Stimulated activated CD4-positive, alpha-beta T cell treated with anti-CD3 and anti-CD28 coated beads, TNF-alpha, amount 100 ng/mL, for 4 hours (primary cell): ENCODE results near the gene SLC6A7.

ENCODE experiments used
- DNase-seq, 3 experiments: peaks; one replicate each; pipeline ENCODE4 v3.0.0-alpha.2; 2020; ENCODE audit warnings: low read depth in 3 of 3

Gene SLC6A7

DNA sequence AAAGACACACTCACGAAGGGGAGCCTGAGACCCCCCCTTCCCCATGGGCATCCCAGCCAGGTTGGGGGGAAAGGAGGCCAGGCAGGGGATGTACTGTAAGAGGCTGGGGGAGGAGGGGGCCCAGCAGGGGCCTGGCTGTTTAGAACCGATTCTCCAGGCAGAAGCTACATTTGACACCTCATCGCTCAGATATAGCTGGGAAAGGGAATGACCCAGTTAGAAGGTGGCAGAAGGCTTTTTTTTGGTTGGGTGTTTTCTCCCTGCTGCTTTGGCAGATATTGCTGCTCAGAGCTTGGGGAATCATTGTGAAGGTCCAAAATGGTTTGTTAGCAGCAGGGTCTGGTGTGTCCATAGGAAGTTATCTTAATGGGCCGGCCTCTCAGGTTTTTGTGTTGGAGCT is 17.3 kb upstream of the SLC6A7 start:
- DNase-seq, result no peak

- no peak for DNase-seq
Observed at GRCh38 chr5:150173161-150173560, 16.7 kb upstream of the SLC6A7 start.

GRCh38 chr5:150174285-150174684 is 15.6 kb upstream of the SLC6A7 start:
- DNase-seq, result no peak

- DNase-seq, result no peak
Observed at GRCh38 chr5:150175076-150175475, 14.8 kb upstream of the SLC6A7 start.

- no peak for DNase-seq
Observed at GRCh38 chr5:150175536-150175935, 14.3 kb upstream of the SLC6A7 start.

DNA sequence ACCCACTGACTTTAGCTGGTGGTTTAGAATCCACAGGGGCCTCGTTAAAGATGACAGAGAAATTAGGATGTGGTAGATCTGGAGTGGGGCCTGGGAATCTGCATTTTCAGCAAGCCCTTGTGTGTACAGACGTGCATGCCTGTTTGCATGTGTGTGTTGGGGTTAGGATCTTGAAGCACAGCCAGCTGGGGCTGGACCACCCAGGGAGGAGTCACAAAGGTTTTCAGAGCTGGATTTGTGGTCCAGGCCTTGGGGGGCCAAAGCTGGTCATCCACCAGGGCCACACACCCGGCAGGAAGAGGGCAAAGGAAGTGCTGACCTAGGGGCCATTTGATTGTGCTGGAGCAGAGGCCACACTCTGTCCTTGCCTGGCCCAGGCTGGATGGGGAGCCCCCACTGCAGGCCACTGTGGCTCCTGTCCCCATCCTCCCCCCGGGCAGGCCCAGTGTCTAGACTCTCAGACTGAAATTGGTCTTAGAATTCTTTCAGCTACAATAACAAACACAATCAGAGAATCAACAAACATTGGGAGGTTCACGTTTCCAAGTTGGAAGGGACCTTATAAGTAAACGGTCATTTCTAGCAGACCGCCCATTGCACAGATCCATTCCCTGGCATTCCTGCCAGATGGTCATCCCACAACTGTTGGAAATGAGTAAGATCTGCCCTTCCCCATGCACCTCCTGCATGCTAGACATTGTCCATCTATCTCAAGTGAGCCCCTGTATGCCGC is 13.0 kb upstream of the SLC6A7 start:
- no peak for DNase-seq

DNA sequence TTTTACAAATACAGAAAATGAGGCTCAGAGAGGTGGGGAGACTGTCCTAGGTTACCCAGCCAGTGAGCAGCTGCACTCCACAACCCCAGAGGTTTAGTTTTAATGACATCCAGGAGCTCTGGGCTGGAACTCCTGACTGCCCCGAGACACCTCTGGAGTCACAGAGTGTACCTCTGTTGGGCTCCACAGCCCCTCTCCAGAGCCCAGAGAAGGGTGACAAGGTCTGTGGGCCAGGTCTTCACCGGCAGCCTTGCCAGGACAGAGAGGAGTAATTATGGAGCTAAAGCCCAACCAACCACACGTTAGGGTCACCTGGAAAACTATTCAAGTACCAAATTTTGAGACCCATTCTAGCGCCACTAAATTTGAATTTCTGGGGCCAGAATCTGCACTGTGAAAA is 12.1 kb upstream of the SLC6A7 start:
- no peak for DNase-seq

- DNase-seq, result no peak
Observed at GRCh38 chr5:150178262-150178661, 11.6 kb upstream of the SLC6A7 start.

DNA sequence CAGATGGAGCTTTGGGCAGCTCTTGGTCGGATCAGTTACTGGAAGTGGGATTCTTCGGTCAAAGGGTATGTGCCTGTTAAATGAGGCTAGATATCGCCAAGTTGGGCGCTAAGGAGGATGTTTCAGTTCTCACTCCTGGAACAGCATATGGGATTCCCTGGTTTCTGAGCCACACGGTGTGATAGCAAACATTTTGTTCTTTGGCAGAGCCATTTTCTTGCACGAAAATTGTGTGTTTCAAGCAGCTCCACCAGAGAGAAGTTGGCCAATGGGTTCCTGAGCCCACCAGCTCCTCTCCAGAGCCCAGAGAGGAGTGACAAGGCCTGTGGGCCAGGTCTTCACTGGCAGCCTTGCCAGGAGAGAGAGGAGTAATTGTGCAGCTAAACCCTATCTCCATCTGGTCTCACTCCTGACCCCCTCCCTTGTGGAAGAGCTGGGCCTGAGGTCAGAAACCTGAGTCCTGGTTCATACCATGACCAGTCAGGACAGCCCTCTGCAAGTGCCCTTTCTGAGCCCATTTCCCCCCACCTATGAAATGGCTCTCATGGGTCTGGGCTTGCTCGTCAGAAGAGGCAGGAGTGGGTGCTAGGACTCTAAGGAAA is 10.7 kb upstream of the SLC6A7 start:
- no peak for DNase-seq

- no peak for DNase-seq
Observed at GRCh38 chr5:150180241-150181026, 9.4 kb upstream of the SLC6A7 start.

DNA sequence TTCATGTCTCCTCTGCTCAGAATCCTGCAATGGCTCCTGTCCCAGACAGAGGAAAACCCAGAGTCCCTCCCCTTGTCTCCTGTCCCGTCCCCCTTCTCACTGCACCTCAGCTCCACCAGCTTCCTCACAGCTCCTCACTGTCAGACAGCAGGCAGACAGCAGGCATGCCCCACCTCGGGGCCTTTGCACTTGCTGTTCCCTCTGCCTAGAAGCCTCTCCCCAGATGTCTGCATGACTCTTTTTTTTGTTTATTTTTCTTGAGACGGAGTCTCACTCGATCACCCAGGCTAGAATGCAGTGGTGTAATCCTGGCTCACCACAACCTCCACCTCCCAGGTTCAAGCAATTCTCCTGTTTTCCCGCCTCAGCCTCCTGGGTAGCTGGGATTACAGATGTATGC is 8.8 kb upstream of the SLC6A7 start:
- DNase-seq, result no peak

DNA sequence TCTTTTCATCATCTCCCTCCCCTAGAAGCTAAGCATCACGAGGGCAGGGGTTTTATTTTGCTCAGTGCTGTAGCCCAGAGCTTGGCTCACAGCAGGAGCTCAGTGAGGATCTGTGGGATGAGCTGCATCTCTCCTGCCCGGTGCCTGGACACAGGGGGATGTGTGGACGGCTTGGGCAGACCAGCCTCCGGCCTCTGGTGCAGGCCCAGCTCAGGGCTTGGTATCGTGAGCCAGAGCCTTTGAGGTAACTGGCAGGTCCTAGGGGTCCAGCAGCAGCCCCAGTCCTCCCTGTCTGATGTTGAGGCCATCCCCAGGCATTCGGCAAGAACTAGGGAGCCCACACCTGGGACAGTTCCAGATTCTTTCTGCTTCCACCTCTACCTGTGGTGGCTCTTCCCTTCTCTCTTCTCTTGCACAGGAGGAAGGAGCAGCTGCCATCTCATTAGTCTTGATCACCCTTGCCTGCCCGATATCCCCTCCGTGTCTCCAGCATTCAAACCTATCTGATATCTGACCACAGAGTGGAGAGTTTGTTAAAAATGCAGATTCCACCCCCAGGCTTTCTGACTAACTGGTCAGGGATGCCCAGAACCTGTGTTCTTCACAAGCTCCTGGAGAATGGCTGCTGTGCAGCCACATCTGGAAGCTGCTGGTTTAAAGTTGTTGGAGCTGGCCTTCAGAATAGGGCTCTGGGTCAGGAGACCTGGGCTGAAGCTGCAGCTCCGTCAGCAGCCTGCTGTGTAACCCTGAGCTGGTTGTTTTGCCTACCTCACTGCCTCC is 7.9 kb upstream of the SLC6A7 start:
- no peak for DNase-seq

- no peak for DNase-seq
Observed at GRCh38 chr5:150182774-150183173, 7.1 kb upstream of the SLC6A7 start.

GRCh38 chr5:150183436-150183835 is 6.4 kb upstream of the SLC6A7 start:
- no peak for DNase-seq

DNA sequence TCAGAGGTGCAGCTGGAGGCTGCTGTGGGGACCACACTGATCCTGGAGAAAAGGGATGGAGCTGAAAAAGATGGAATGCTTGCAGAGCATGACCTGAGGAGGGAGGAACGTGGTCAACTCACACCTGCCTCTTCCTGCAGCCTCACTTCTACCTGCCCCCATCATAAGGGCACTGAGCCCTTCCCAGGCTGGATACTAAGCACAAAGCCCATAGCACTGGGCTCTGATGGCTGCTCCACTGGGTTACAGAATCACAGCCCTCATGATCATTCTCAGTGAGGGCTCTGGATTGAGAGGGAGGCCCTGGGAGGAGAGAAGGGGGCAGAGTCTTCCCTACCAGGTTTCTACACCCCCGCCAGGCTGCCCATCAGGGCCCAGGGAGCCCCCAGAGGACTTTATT is 5.9 kb upstream of the SLC6A7 start:
- DNase-seq, result no peak

DNA sequence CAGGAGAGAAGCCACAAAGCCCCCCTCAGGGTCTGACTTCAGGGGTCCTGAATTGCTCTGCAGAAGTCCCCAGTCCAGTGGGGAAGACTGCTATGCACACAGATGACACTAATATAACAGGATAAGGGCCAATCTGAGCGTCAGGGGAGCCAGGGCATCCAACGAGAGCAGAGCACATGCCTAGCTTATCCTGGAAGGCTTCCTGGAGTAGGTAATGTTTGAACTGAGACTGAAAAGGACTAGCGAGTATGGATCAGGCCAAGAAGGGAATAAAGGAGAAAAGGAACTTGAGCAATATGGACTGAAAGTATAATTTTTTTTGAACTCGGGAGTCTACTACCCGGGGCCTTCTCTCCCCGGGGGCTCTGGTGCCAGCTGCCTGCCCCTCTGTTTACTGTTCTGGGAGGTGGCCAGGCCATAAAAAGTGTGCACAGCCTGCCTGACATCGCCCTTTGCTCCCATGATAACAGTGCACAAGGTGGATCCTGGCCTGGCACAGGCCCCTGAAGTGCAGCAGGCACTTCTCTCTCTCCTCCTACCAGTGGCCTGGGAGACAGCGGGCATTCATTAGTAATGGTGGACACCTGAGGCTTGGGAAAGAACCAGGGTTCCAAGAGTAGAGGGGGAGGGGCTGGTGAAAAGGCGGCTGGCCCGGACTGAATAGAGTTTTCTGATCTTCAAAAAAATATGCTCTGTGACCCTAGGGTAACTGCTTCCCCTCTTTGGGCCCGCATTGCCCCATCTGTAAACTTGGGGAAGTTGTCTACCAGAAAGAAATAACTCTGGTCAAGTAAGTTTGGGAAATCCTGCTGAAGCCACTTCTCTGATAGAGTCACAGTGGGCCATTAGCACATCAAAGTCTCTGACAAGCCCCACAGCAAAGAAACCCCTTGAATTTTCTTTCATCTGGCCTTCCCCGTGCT is 4.6 kb upstream of the SLC6A7 start:
- no peak for DNase-seq

- no peak for DNase-seq
Observed at GRCh38 chr5:150186137-150186536, 3.7 kb upstream of the SLC6A7 start.

DNA sequence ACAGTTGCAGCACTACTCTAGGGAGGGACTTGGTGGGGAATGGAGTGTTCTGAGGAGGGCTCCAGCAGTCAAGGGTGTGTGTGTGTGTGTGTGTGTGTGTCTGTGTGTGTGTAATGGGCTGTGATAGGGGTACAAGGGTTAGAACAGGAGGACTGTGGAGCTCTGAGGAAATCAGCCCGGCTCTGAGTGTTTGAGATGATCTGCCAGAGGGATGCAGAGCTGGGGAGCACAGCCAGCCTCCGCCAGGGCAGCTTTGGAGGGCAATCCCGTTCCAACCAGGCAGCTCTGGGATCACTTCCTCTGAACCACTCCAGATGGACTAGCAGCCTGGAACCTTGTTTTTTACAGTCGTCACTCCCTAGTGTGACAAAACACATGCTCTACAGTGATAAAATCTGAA is 3.0 kb upstream of the SLC6A7 start:
- no peak for DNase-seq

DNA sequence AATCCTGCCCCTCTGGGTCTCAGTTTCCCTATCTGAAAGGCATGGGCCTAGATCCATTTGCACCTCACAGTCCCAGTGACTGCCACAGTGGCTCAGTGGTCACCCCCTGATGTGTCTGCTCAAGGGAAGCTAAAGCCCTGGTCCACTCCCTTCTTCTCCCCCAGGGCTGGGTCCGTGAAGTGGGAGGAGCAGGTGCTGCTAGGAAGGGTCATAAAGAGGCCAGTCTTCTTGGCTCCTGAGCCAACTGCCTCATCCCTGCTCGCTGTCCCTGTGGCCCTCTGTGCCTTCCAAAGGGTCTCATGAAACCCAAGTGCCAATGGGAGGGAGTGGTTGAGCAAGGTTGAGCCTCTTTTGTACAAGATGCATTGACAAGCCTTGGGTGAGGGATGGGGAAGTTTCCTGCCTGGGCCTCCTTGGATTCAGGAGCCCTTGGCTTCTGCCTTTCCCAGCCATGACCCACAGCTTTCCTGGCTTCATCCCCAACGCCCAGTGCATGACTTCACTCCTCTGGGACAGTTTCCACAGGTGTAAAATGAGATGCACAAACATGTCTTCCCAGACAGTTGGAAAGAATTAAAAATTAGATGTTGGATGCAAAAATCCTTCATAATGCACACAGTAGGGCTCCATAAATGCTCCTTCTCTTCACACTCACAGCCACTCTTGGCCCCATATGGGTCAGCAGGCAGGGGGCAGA is 1.6 kb upstream of the SLC6A7 start:
- DNase-seq, result no peak

GRCh38 chr5:150189326-150189725 is 536 bp upstream of the SLC6A7 start:
- DNase-seq, result no peak
